GM21723 (cell line): ENCODE results near the gene DSCAML1.

ENCODE experiments used
- ATAC-seq: cut with Tn5 transposase; IDR thresholded peaks from one replicate; pipeline ENCODE4 v1.9.1; 2021; ENCODE audit warnings: mild to moderate bottlenecking, moderate library complexity; ENCODE audit not compliant: unreplicated experiment

Gene DSCAML1

GRCh38 chr11:117702946-117703598 is 93.9 kb downstream of the DSCAML1 start:
- ATAC-seq, result no peak

DNA sequence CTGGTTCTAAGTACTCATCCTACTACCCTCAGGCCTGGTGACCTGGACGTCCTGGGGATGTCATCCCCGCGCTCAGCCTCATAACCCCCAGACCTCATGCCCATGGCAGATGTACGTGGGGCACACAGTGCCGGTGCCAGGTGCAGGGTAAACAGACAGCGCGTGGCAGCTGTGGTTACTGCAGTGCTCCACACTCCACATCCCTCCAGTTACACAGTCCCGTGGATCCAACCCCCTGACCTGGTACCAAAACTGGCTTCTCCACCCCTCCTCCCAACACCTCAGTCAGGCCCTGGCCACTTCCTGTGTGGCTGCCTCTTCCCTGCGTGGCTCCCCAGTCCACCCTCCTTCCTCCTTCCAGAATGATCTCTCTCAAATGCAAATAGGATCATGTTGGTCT is 95.2 kb downstream of the DSCAML1 start:
- ATAC-seq, result no peak

DNA sequence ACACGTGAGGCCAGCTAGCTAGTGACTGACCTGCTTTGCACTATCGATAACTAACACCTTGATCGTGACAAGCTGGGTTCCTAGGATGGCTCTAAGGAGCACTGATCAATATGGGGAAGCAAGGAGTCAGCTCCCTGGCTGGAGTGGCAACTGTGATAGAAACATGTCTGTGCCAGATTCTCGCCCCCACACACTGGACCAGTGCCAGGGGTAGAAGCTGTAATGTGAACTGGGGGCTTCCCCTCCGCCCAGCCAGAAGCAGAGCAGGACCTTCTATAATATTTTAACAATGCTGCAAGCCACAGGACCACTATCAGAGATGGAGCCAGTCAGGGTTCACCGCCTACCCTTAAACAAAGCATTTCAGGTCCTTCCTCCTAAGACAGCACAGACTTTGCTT is 96.5 kb downstream of the DSCAML1 start:
- no peak for ATAC-seq

- no peak for ATAC-seq
Measured at GRCh38 chr11:117697319-117697718, 99.7 kb downstream of the DSCAML1 start.

- no peak for ATAC-seq
Measured at GRCh38 chr11:117696540-117696939, 100.5 kb downstream of the DSCAML1 start.

DNA sequence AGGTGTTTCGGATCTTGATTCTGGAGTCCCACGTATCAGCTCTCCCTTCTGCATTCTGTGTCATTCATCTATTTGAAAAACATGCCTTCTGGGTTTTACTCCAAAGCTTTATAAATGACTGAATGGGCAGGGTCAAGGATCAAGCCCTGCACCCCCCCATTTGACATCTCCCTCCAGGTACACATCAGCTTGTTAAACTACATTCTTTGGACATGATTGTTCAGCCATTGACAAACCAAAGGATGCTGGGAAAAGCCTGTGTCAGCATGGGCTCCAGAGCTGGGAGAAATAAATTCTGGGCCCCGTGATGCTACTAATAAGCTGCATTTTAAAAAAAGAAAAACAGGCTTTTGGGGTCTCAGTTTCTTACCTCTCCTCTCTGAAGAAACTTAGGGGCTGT is 103.7 kb downstream of the DSCAML1 start:
- ATAC-seq, result no peak

DNA sequence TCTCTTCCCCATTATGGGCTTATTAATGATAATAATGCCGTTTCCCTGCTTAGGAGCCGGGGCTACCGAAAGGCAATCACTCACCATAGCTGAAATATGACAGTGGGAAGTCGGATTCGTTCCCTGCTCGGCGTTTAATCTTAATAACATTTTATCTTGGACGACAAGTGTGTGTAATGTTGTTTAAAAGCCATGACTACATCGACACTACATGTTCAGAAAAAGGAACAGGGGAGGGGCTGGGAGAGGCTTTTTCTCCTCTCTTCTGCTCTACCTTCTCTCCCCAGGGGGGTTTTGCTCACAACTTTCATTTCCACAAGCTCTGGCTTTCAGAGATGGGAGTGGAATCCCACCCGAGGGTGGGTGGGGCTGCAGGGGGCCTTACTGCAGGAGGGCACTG is 105.5 kb downstream of the DSCAML1 start:
- ATAC-seq, result no peak

GRCh38 chr11:117691218-117691514 is 105.8 kb downstream of the DSCAML1 start:
- ATAC-seq, result no peak

- ATAC-seq, result no peak
Measured at GRCh38 chr11:117690484-117691217, 106.4 kb downstream of the DSCAML1 start.

DNA sequence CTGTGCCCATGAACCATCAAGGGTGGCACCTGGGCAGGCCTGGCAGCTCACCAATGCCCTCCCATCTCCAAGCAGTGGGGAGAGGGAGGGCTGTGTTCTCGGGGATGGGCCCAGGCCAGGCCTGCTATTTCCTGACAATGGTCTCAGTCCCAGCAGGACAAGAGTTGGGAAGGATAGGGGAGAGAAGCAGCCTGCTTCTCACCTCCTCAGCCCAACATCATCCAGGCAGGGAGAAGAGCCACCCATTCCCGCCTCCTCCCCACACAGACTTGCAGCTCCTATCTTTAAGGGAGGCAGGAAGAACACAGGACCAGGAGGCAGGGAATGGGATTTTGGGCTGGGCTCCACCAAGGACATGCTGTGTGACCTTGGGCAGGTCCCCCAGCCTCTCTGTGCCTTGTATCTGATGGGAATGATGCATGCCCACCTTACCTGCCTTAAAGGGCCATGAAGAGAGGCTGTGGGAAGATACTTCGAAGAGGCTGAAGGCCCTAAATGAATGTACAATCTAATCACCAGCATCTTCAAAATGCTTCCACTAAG is 108.7 kb downstream of the DSCAML1 start:
- no peak for ATAC-seq

DNA sequence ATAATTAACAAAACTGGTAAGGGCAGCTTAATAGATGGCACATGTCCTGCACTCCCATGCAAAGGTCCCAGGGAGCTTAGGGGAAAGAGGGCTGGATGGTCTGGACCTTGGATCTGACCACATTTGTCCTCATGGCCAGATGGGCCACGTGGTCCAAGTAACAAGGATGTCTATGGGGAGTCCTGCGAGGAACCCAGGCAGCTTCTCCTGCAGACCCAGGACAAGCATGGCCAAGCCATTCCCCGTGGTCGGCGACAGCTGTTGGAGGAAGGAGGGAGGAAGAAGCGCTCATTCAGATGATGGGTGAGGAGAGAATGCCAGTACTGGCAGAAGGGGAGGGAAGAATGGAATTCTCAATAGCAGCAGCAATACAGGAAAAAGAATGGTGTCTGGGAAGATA is 109.2 kb downstream of the DSCAML1 start:
- no peak for ATAC-seq

DNA sequence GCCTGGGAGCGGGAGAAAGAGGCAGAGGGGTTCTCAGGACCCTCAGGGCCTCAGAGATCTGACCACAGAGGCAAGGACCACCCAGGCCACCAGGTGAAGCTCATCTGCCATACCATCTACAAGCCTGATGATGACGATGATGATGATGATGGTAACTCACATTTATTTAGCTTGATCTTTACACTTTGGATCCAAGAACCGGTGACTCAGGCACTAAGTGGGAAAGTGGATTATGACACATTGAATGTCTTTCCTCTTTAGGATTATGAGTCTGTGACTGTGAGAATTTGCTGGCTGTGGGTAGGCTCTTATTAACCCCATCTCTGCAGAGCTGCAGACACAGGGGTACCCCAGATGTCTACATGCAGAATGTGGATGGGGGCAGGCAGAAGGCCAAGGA is 110.3 kb downstream of the DSCAML1 start:
- ATAC-seq, result no peak

DNA sequence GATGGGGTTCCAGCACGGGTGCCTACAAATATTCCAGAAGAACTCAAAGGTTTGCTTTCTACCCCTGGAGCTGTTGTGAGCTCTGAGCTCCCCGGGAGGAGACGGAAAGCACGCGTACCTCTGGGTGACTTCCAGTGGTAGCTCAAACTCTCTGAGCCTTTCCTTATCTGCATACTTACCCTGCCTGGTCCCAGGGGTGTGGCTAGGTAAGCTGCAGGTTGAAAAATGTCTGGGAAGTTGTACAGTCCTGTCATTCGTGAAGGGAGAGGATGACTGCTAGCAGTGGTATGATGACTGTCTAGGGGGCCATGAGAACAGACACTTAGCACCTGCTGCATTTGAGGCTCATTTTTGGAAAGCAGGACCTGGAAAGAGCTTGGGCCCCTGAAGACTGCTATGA is 111.5 kb downstream of the DSCAML1 start:
- ATAC-seq, result no peak

DNA sequence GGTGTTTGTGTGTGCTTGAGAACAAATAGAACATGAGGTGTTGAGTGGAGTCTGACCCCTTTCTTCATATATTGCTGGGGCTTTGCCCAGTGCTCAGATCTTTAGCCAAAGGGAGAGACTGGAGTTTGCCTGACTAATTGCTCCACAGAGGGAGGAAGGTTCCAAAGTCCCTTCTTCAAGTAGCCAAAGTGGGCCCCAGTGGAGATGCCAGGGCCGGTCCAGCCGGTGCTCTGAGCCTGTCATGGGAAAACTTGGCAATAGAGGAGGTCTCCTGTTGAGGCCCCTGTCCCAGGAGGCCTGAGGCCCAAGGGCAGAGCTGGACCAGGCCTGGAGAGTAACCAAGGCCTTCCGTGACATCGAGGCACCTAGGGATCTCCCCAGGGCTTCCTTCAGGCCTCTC is 112.3 kb downstream of the DSCAML1 start:
- no peak for ATAC-seq

GRCh38 chr11:117684111-117684510 is 112.9 kb downstream of the DSCAML1 start:
- no peak for ATAC-seq

DNA sequence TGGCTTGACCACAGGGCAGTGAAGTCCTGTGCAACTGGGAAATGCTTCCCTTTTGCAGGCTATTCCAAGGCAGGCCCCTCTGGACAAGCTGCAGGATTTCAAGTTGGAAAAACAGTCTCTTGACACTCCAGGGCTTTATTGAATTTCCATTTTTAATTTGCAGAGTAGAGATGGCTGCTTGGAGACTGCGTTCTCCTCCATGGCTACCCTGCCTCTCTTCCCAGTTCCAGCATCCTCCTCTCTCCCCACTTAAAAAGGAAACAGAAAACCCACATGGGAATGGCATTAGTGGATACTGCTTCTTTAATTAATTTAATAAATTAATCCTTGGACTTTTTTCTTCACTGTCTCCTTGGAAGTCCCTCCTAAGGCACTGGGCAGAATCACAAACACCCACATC is 115.6 kb downstream of the DSCAML1 start:
- ATAC-seq, result no peak

- ATAC-seq, result no peak
Measured at GRCh38 chr11:117679461-117679860, 117.6 kb downstream of the DSCAML1 start.

GRCh38 chr11:117678658-117679406 is 118.2 kb downstream of the DSCAML1 start:
- no peak for ATAC-seq

GRCh38 chr11:117677729-117678310 is 119.2 kb downstream of the DSCAML1 start:
- no peak for ATAC-seq

GRCh38 chr11:117676501-117676900 is 120.5 kb downstream of the DSCAML1 start:
- no peak for ATAC-seq

GRCh38 chr11:117673602-117674001 is 123.4 kb downstream of the DSCAML1 start:
- ATAC-seq, result no peak

DNA sequence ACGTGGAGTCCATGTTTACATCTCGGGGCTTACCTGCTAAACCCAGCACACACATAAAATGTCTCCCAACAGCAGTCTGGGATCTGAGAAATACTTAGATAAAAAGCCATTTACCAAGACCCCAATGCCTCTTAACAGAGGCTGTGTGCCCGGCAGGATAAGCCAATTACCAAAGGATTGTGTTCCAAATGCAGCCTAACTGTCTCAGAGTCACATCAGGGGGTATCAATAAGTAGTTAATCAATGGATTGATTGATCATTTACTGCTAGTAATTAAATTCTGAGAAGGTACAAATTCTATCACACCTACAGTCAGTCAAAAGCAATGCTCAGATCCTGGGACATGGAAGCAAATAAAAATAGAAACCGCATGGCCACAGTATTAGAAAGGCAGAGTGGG is 125.6 kb downstream of the DSCAML1 start:
- no peak for ATAC-seq
